HG03571 (cell line): Measurements from ENCODE around the gene NECTIN4.
"Not testable (repeated sequence)": the region's sequence is repeated elsewhere in the genome, so short reads cannot be mapped to it uniquely, and the experiment has no call there.

Experiments
- ATAC-seq: cut with Tn5 transposase; IDR thresholded peaks from one replicate; pipeline ENCODE4 v1.9.1; 2021; ENCODE audit not compliant: unreplicated experiment

The NECTIN4 gene

DNA sequence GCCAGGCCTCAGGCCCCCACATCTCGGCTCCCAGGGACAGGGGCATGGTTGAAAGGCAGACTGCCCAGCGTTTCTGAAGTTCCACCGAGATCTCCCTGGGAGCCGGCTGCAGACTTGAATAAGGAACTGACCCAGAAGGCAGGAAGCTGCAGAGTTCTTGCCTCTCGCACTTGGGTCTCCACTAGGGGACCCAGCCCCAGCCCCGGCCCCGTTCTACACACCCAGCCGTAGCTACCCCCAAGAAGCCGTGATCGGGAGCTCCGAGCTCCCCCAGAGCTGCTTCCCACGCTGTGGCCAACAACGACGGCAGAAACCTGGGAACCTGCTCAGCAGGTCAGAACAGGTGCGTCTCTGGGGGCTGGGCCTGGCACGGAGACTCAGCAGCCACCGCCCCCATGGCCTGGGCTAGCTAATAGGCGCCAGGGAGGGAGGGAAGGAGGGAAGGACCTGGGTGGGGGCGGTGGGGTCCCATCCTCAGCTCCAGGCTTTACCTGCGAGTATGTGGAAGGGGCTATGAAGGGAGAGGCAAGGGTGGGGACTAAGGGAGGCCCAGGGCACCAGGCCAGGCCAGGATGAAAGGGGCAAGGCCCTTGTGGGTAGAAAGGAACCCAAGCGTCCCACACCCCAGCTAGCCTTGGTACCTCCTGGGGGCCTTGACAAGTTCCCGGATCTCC lies at the start of gene NECTIN4:
NECTIN4 (minus strand) TSS at position 308 of the 674 bp plus-strand sequence; CDS start at position 46, 262 bp downstream.
- no peak for ATAC-seq

DNA sequence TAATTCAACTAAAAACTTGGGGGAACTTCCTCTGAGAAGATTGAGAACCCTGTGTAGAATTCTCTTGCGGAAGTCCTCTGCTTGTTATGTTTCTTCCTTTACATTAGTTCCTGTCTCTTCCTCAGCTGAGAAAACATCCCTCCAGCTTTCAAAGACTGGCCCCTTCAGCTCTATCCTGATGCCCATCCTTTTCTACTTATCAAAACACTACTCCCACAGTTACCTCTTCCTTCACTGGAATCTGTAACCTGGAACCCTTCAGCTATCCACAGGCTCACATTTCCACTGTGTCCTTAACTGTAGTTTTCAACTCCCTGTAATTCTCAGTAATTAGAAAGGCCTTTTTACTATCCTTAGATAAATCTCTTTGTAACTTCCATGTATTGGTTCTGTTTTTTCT lies 49.1 kb upstream of the NECTIN4 start:
- no peak for ATAC-seq

DNA sequence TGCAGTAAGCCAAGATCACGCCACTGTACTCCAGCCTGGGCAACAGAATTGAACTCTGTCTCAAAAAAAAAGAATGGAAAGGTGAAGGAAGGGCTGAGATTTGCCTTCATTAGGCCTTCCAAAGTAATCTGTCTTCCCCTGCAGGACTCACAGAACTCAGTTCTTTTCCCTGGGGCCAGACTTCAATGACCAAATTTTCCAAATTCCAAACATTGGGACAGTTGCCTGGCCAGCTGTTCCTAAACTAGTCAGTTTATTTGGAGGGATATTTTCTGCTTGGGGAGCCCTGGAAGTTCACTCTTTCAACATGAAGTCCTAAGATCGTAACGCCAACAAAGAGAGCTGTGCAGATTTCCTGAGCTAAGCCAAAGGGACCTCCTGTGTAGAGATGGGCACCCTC lies 48.5 kb upstream of the NECTIN4 start:
- ATAC-seq: no peak

DNA sequence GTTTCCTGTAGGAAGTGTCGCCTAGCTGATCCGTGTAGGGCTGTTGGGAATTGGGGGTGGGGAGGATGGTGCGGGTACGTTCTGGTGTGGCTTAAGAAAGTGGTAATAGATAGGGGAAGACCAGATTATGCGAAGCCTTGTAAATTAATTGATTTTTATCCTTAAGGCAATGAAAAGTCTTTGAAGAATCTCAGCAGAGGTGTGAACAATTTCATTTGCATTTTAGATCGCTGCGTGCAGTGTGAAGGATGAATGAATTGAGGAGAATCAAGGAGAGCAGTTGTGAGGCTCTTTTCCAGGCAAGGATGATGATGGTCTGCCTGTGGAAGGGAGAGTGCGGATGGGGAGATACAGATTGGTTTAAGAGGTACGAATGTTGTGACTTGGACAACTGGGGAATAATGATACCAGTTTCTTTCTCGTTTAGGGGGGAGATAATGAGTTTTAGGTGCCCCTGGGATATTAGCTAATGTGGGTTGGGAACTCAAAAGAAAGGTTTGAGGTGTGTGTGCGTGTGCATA lies 43.9 kb upstream of the NECTIN4 start:
- ATAC-seq: no peak

DNA sequence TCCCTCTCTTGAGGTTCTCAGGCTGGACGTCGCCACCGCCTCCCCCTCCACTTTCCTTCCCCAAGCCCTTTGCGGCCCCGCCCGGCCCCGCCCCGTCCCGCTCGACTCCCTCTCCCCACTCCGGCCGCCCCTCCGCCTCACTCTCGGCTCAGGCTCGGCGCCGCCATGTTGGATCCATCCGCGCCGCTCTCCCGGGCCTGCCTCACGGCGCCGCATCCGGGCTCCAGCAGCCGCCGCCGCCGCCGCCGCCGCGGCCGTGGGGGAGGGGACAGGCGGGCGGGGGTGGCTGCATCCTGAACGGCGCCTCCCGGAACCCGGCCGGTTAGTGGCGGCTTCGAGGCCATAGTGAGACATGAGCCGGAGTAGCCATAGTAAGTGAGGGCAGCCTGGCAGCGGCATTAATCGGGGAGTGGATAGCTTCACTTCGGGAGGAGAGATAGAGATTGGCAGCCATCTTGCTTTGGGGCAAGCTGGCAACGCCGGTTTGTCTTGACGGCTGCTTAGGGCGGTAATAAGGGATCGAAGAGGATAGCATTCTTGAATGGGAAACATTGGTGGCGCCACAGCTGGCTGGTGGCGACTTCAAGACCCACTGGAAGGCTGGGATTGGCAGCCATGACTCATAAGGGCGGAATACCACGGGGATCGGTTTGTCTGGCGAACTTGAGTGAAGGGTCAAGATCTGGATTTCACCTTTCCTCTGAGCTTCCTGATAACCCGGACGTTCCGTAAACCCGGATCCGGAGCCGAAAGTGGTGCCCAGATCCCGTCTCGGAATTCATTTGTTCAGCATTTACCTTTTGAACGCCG lies 43.3 kb upstream of the NECTIN4 start, which contains the start of gene DEDD:
DEDD (minus strand) TSS at position 258 of the 810 bp plus-strand sequence. CDS start 8,205 bp downstream, outside the sequence.
- ATAC-seq: peak; percentile 96

DNA sequence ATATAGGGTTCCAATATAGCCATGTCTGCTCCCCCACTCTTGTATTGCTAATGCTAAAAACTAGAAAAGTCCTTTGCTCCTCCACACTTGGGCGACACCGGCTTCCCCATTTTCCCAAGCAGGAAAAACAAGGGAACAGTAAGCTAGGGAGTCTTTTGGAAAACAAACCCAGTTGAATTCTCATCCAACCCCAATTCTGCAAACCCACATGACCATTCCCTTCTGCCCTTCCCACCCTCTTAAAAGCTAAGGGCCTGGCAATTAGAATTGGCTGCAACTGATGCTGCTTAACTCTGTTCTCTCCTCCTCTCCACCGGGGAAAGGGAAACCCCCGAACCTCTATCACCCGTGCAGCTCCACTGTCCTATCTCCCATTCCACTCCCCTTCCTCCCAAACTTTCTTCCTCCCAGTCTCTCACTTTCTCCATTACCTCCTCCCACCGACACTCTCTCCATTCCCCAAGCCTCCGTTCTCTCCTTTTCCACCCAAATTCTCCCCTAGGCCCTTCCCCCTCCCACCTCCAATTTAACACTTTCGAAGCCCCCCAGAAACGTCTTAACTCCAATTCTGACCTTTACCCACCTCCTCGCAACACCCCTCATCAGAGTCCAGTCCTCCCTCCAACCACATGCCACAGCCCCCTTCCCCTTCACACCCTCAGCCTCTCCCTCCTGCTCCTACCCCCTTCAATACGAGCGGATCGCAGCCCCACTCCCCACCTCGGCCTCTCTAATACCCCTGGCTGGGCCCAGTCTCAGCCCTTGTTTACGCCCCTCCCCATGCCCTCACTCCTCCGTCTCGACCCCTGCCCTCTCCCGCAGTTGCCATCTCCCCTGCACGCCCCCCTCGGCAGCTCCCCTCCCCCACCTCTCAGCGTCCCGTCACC lies 42.4 kb upstream of the NECTIN4 start:
- ATAC-seq: no peak

DNA sequence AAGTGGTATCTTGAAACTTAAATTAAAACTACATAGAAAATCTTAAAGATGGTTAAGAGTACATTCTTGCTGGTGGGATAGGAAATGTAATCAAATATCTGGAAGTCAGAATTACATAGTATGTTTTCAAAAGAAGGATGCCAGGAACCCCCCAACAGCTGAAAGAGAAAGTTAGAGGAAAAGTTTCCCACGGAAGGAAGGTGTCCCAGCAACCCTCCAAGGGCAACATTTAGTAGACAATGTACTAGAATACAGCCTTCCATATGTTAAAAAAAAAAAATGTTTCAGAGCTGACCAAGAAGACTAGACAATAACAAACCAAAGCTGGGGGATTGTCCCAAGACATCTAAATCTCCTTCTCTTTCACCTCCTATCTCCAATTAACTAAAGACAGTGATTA lies 40.9 kb upstream of the NECTIN4 start:
- ATAC-seq: no peak

DNA sequence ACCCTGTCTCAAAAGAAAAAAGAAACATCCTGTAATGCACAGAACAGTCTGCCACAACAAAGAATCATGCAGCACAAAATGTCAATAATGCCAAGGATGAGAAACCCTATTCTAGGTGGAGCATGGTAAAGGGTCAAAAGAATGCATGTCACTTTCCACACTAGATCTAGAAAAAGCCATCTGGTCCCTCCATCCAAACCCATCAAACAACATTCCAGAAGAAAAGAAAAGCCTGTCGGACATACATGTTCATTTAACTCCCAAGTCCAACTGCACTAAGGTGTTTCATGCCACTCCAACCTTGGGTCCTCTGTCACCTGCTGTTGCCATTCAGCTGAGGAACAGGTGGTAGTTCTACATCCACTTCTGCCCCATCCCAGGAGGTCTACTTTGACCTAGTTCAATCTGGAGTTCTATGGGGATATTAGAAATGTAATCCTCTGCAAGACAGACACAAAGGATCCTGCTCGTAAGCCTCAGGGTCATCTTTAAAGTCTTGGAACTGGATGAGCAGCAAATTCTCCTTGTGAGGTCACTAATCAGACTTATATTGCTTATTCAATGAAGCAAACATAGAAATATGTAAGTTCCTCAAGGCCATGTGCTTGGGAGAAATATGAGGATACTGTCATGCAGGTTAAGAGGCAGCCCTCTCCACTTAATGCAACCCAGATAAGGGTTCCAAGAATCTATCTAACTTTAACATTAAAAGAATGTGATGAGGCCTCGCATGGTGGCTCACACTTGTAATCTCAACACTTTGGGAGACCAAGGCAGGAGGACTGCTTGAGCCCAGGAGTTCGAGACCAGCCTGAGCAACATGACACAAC lies 39.4 kb upstream of the NECTIN4 start:
- ATAC-seq: no peak

DNA sequence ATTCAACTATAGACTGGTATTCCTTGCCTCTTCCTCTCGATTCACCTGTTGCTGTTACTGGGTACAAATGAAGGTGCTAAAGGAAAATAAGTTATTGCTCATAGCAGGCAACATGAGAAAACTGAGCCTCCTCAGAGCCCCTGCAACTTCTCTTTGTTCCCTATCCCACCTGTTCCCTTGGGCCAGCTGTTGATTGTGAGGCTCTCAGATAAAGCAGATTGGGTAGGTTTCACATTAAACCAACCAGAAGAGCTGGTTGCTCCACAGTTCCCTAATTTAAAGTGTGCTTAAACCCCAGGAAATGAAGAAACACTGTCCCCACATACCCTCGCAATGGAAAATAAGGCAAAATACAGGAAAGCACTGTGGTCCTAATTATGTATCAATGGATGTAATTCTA lies 38.3 kb upstream of the NECTIN4 start:
- no peak for ATAC-seq

DNA sequence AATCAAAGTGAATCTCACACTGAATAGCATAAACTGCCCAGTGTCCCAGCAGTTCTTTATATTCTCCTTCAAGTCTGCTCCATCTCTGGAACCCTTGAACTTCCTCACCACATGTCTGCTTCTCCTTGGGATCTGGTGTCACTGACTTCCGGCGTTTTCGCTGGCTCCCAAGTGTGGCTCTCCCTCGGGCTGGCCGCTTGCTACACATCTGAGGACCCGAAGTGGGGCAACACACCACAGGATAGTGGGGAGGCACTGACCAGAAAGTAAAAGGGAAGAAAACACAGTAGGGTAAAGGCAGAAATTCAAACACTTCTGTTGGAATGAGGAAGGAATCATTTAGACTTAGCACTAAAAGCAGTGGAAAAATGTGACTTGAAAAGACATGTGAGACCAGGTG lies 33.6 kb upstream of the NECTIN4 start:
- ATAC-seq: no peak

DNA sequence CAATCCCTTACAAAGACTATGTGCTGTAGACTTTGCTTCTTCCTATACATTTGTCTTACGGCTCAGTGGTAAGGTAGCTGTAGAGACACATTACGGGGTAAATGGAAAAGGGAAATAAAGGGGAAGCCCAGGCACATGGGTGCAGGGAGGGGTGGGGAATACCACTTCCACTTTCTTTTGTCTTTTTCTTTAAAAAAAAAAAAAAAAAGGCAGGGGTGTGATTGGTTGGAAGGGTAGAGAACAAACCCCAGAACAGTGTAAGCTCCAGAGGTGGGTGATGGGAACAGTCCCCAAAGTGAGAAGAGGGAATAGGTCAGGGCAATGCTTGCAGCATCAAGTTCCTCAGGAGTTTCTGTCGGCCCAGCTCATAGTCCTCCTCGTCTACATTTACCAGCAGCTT lies 32.5 kb upstream of the NECTIN4 start:
- no peak for ATAC-seq

DNA sequence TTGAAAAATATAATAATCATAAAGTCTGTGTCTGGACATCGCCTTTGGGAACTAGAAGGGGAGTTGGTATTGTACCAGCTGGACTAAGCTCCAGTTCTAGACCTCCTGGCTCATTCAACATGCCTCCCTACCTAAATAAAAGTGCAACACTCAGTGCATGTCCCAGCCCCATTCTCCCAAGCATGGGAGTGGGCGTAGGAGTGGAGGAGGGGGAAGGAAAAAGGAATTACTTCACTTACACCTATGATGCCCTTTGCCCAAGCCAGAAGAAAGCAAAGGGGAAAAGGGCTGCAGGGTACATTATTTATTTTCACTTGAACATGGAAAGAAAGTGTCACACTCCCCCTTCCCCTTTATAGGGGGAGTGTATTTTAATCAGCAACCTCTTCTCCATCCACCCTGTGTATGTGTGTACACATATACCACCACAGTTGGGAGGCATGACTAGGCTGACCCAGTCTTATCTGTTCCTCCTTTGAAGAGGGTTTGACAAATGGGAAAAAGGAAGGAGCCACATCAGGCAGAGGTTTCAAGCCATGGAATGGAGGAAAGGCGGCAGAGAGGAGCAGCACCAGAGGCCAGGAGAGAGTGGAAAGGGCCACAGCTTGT lies 31.8 kb upstream of the NECTIN4 start:
- no peak for ATAC-seq

DNA sequence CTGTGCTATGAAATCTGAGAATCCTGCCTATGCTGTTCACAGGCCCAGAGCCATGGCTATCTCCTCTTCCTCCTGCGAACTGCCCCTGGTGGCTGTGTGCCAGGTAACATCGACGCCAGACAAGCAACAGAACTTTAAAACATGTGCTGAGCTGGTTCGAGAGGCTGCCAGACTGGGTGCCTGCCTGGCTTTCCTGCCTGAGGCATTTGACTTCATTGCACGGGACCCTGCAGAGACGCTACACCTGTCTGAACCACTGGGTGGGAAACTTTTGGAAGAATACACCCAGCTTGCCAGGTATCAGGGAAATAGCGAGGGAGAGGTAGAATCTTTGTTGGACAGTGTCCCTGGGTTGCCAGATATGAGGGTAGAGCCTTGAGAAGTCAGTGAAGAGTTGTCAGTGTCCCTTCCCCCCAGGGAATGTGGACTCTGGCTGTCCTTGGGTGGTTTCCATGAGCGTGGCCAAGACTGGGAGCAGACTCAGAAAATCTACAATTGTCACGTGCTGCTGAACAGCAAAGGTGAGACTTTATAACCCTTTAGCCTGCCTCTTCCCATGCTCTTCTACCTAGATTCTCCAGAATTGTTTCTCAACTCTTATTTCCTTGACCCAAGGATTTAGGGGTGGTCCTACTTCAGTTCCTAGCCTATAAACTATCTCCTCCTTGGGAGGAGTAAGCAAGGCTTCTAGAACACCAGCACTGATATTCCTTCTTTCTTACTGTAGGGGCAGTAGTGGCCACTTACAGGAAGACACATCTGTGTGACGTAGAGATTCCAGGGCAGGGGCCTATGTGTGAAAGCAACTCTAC lies 29.9 kb upstream of the NECTIN4 start:
- ATAC-seq: peak; percentile 48

DNA sequence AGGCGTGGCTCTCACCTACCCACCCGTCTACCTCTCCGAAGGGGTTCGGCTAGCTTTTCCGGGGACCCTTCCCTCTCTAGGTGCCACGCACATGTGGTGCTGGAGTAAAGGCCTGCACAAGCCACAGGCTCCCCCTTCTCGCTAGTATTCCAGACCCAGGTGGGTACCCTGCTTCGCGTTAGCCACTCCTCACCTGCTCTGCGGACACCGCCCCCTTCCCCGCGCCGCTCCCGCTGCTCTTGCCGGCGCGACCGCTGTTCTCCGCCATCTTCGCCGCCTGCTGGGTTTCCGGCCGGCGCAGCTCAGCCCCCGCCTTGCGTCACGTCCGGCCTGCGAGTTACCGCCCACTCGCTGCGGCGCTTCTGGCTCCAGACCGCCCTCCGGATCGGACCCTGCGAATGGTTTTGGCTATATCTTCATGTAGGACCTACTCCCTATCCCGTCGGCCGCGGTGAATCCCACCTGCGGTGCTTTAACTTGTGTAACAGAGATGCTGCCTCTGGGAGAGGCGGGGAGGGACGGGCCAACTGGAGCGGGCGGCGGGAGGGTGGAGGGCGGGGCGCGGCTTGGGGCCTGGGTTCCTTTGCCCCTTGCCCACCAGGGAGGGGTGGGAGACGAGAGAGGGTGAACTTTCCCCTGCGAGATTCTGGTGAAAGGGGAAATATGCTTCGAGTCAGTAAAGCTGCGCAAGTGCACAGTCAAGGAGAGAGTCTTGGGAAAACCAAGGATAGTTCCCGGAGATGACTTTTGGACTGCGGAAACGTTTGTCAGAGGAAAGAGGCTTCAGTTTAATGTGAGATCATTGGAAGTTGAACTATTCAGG lies 28.6 kb upstream of the NECTIN4 start, which contains the start of the genes NIT1 and PFDN2:
NIT1 (plus strand) TSS at position 347 of the 823 bp plus-strand sequence; CDS start at position 419, 72 bp downstream.
PFDN2 (minus strand) TSS at position 279 of the 823 bp plus-strand sequence; CDS start at position 268, 11 bp downstream.
- peak; percentile 71 for ATAC-seq

DNA sequence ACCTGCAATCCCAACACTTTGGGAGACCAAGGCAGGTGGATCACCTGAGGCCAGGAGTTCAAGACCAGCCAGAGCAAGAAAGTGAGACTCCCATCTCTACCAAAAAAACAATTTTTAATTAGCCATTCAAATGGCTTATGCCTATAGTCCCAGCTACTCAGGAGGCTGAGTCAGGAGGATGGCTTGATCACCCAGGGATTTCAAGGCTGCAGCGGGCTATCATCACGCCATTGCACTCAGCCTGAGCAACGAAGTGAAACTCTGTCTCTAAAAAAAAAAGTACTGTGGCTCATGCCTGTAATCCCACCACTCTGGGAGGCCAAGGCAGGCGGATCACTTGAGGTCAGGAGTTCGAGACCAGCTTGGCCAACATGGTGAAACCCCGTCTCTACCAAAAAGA lies 26.6 kb upstream of the NECTIN4 start:
- ATAC-seq: not testable (repeated sequence)

DNA sequence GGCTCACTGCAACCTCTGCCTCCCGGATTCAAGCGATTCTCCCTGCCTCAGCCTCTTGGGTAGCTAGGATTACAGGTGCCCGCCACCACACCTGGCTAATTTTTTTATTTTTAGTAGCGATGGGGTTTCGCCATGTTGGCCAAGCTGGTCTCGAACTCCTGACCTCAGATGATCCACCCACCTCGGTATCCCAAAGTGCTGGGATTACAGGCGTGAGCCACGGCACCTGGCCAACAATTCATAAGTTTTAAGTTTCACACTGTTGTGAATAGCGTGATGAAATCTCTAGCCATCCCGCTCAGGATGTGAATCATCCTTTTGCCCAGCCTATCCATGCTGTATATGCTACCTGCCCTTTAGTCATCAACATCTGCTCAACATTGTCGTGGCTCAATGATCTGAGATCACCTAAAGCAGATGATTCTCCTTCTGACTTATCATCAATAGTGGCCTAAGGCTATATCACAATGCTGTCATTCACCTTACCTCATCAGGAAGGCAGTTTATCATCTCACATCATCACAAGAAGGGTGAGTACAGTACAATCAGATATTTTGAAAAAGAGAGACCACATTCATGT lies 25.9 kb upstream of the NECTIN4 start:
- ATAC-seq: no peak

DNA sequence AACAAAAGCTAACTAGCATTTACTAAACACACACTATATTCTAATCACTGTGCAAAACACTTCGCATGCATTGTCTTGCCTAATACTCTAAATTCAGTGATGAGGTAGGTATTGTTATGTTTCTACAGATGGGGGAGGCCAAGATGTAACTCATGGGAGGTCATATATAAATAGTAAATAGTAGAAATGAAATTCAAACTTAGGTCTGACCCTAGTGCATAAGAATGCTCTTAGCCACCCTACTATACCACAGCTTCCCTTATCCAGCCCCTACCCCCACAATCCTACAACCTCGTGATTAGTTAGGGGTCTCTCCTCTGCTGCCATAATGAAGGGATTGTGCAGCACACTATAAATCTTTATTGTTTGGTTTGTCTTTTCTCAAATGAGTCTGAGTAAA lies 25.2 kb upstream of the NECTIN4 start:
- ATAC-seq: no peak
